IMR-90 (cell line): ENCODE data around the gene SPHK1. TPM values are rescaled to one million over a fixed set of nuclear protein-coding genes. Genes with fewer than 3 reads are reported as not detected.
A peak's percentile ranks its signal among the peaks of the same experiment; 100 is the strongest.

ENCODE experiments used
- ATAC-seq: fragments of 200-7000 bp; cut with Tn5 transposase; 2 replicates; pipeline ENCODE4 v1.9.1; 2020; ENCODE audit warnings: low read depth, mild to moderate bottlenecking, moderate library complexity
- BruUV-seq: library from RNA; stranded (reverse); fragments of 400-500 nt; replicated peaks from 2 replicates; lab custom pipeline; 2021; lab: Mats Ljungman, UMichigan
- CTCF ChIA-PET: fragments of 300-600 bp; formaldehyde crosslinking; extraction: SDS; loops from one replicate; lab custom pipeline; 2021; ENCODE audit warnings: antibody characterized with exemption; lab: Yijun Ruan, JAX
- POLR2A ChIA-PET: fragments of 300-600 bp; sonication (Branson Sonifier 250); formaldehyde crosslinking; loops from one replicate; lab custom pipeline; 2022; ENCODE audit warnings: antibody characterized with exemption; ENCODE audit not compliant: unreplicated experiment; lab: Charles Lee
- DNase-seq: peaks from one replicate; pipeline ENCODE4 v3.0.0; 2013
- H2AFZ ChIP-seq: replicated peaks from 2 replicates; pipeline ENCODE3; 2013; ENCODE audit warnings: low read length, mild to moderate bottlenecking; ENCODE audit not compliant: poor library complexity
- H2AK5ac ChIP-seq: 2 replicates; pipeline ENCODE4 v1.6.1; 2013; ENCODE audit warnings: low read depth, low read length, inconsistent platforms
- H2AK9ac ChIP-seq: replicated peaks from 2 replicates; pipeline ENCODE3; 2013; ENCODE audit warnings: mild to moderate bottlenecking, low read depth, low read length, moderate library complexity; ENCODE audit not compliant: poor library complexity
- H2BK120ac ChIP-seq: 2 replicates; pipeline ENCODE4 v1.6.1; 2013; ENCODE audit warnings: low read depth, low read length, inconsistent platforms
- H2BK15ac ChIP-seq: 3 replicates; pipeline ENCODE4 v1.6.1; 2013; ENCODE audit warnings: low read depth, low read length, inconsistent platforms
- H2BK20ac ChIP-seq: 2 replicates; pipeline ENCODE4 v1.6.1; 2013; ENCODE audit warnings: low read depth, mild to moderate bottlenecking, inconsistent platforms, low read length, moderate library complexity
- H2BK5ac ChIP-seq: 2 replicates; pipeline ENCODE4 v1.6.1; 2013; ENCODE audit warnings: mild to moderate bottlenecking, low read depth, low read length, inconsistent platforms; ENCODE audit not compliant: poor library complexity, severe bottlenecking
- H3K14ac ChIP-seq: replicated peaks from 2 replicates; pipeline ENCODE4 v1.6.1; 2013; ENCODE audit warnings: low read depth, low read length, inconsistent platforms
- H3K18ac ChIP-seq: 2 replicates; pipeline ENCODE4 v1.6.1; 2013; ENCODE audit warnings: low read depth, low read length, control low read depth
- H3K23ac ChIP-seq: 2 replicates; pipeline ENCODE4 v1.6.1; 2013; ENCODE audit warnings: low read depth, low read length, inconsistent platforms
- H3K27ac ChIP-seq: 2 replicates; pipeline ENCODE4 v1.5.1; 2013; ENCODE audit warnings: mild to moderate bottlenecking, control low read depth, low read length; ENCODE audit not compliant: insufficient read depth
- H3K27me3 ChIP-seq: 2 replicates; pipeline ENCODE4 v1.6.1; 2013; ENCODE audit warnings: low read length; ENCODE audit not compliant: control insufficient read depth, insufficient read depth
- H3K36me3 ChIP-seq: 2 replicates; pipeline ENCODE4 v1.6.1; 2013; ENCODE audit warnings: low read length, mixed read lengths; ENCODE audit not compliant: control insufficient read depth, insufficient read depth
- H3K4ac ChIP-seq: 2 replicates; pipeline ENCODE4 v1.6.1; 2013; ENCODE audit warnings: low read depth, low read length, inconsistent platforms
- H3K4me1 ChIP-seq: 2 replicates; pipeline ENCODE4 v1.6.1; 2013; ENCODE audit warnings: low read length, mixed read lengths; ENCODE audit not compliant: control insufficient read depth, insufficient read depth
- H3K4me2 ChIP-seq: 2 replicates; pipeline ENCODE4 v1.6.1; 2013; ENCODE audit warnings: low read depth, mild to moderate bottlenecking, control low read depth, low read length, moderate library complexity
- H3K4me3 ChIP-seq: 2 replicates; pipeline ENCODE4 v1.5.1; 2013; ENCODE audit warnings: low read depth, mild to moderate bottlenecking, control low read depth, low read length, moderate library complexity; ENCODE audit not compliant: insufficient read depth
- H3K56ac ChIP-seq: 2 replicates; pipeline ENCODE4 v1.6.1; 2013; ENCODE audit warnings: low read length, inconsistent platforms; ENCODE audit not compliant: insufficient read depth; ENCODE audit errors: extremely low read depth
- H3K79me1 ChIP-seq, 2 experiments: 2 replicates each; pipeline ENCODE4 v1.6.1; 2013; ENCODE audit warnings: low read length in 2 of 2, inconsistent platforms in 1 of 2, low read depth in 1 of 2
- H3K9ac ChIP-seq: 2 replicates; pipeline ENCODE4 v1.6.1; 2013; ENCODE audit warnings: low read depth, low read length, control low read depth
- H3K9me1 ChIP-seq: 2 replicates; pipeline ENCODE4 v1.6.1; 2013; ENCODE audit warnings: low read length, inconsistent platforms; ENCODE audit not compliant: insufficient read depth
- H3K9me3 ChIP-seq: 2 replicates; pipeline ENCODE4 v1.6.1; 2013; ENCODE audit warnings: low read length; ENCODE audit not compliant: control insufficient read depth, insufficient read depth
- H4K20me1 ChIP-seq: 2 replicates; pipeline ENCODE4 v1.6.1; 2013; ENCODE audit warnings: low read length, inconsistent platforms; ENCODE audit not compliant: insufficient read depth
- H4K5ac ChIP-seq: 2 replicates; pipeline ENCODE4 v1.6.1; 2013; ENCODE audit warnings: mild to moderate bottlenecking, low read depth, low read length, control low read depth
- H4K8ac ChIP-seq, 2 experiments: 2 replicates each; pipeline ENCODE4 v1.6.1; 2013; ENCODE audit warnings: low read depth in 2 of 2, low read length in 2 of 2, control low read depth in 1 of 2, inconsistent platforms in 1 of 2
- H4K91ac ChIP-seq: 2 replicates; pipeline ENCODE4 v1.6.1; 2013; ENCODE audit warnings: low read depth, low read length, inconsistent platforms; ENCODE audit not compliant: insufficient read depth
- BHLHE40 ChIP-seq: fragments of 150-350 bp; IDR thresholded peaks from 2 replicates; pipeline ENCODE4 v1.6.1; 2016; ENCODE audit warnings: mild to moderate bottlenecking, low read depth, low read length
- CHD1 ChIP-seq: IDR thresholded peaks from 2 replicates; pipeline ENCODE4 v1.6.1; 2012; ENCODE audit warnings: low read depth, low read length, improper control_type of control experiment
- CTCF ChIP-seq: conservative IDR thresholded peaks from 2 replicates; pipeline ENCODE4 v1.5.1; 2012; ENCODE audit warnings: mild to moderate bottlenecking, low read depth, low read length, improper control_type of control experiment
- ELK1 ChIP-seq: fragments of 150-350 bp; IDR thresholded peaks from 2 replicates; pipeline ENCODE4 v1.6.1; 2016; ENCODE audit warnings: low read depth, mild to moderate bottlenecking, low read length, moderate library complexity, borderline replicate concordance
- MAFK ChIP-seq: IDR thresholded peaks from 2 replicates; pipeline ENCODE4 v1.6.1; 2012; ENCODE audit warnings: low read depth, low read length, improper control_type of control experiment
- MAZ ChIP-seq: IDR thresholded peaks from 2 replicates; pipeline ENCODE4 v1.6.1; 2012; ENCODE audit warnings: low read depth, mild to moderate bottlenecking, low read length, improper control_type of control experiment, moderate library complexity, borderline replicate concordance
- MXI1 ChIP-seq: IDR thresholded peaks from 2 replicates; pipeline ENCODE4 v1.6.1; 2012; ENCODE audit warnings: low read depth, mild to moderate bottlenecking, low read length, moderate library complexity, borderline replicate concordance
- RAD21 ChIP-seq: IDR thresholded peaks from 2 replicates; pipeline ENCODE4 v1.6.1; 2012; ENCODE audit warnings: low read length, improper control_type of control experiment
- RCOR1 ChIP-seq: IDR thresholded peaks from 2 replicates; pipeline ENCODE4 v1.6.1; 2012; ENCODE audit warnings: mild to moderate bottlenecking, low read length, improper control_type of control experiment; ENCODE audit not compliant: insufficient replicate concordance
- RFX5 ChIP-seq: IDR thresholded peaks from 2 replicates; pipeline ENCODE4 v1.8.0; 2012; ENCODE audit warnings: low read depth, mild to moderate bottlenecking, low read length, moderate library complexity
- USF2 ChIP-seq: fragments of 150-350 bp; IDR thresholded peaks from 2 replicates; pipeline ENCODE4 v1.6.1; 2017; ENCODE audit warnings: mild to moderate bottlenecking, antibody characterized with exemption, low read length, low read depth
- WGBS, 2 experiments: methylation state at CpG; one replicate each; pipeline versions ENCODE4 v1.1.5 to v1.1.7; 2013; ENCODE audit warnings: missing lambda C conversion rate in 2 of 2; ENCODE audit not compliant: insufficient read length in 1 of 2; ENCODE audit errors: extremely low coverage in 2 of 2; 5-methylcytosine and 5-hydroxymethylcytosine counted together
- dilution Hi-C: fragments of 300-500 bp; cut with HindIII; formaldehyde crosslinking; loops from one replicate; pipeline ENCODE4 v1.14.3; 2018; ENCODE audit warnings: low sequenced_read_pairs; ENCODE audit not compliant: unreplicated experiment
- in situ Hi-C: fragments of 300-500 bp; cut with MboI; formaldehyde crosslinking; loops from 3 replicates; pipeline ENCODE4 v1.14.3; 2019; ENCODE audit warnings: low sequenced_read_pairs, inconsistent platforms, mixed read lengths
- intact Hi-C: fragments of 100-400 bp; cut with micrococcal nuclease; formaldehyde crosslinking; loops from 2 replicates; pipeline ENCODE4 v1.10.0; 2022
- polyA plus RNA-seq, 3 experiments: library from polyadenylated mRNA; depleted of rRNA; stranded (reverse); fragments of >200 nt; gene quantifications; 2 replicates each; pipeline ENCODE4 v1.2.3, GENCODE V29; 2012; ENCODE audit warnings: low replicate concordance in 1 of 3
- total RNA-seq: library from RNA; depleted of rRNA; stranded (reverse); fragments of >200 nt; gene quantifications from 2 replicates; pipeline ENCODE4 v1.2.3, GENCODE V29; 2012

SPHK1 gene
- total and polyA plus RNA-seq, 2 of the 4 experiments (the other 2 are of a cell fraction), result 44.4 to 82.7 TPM

- TF ChIP-seq RAD21 (peak; percentile 84), MAFK (no peak)
These were observed 23.8 kb downstream of the SPHK1 start (continued) for GRCh38 chr17:76408037-76408849.

GRCh38 chr17:76410328-76410965 lies 26.0 kb downstream of the SPHK1 start:
- no peak overlapping the region for H3K14ac ChIP-seq
- no peak overlapping the region for H3K4ac ChIP-seq
- H2AK5ac ChIP-seq, result no peak overlapping the region
- ATAC-seq (no peak), DNase-seq (no peak)
- H4K20me1 ChIP-seq, result peaks cover 69% of the 10 kb centered on the region
- H3K4me1 ChIP-seq, result peaks cover 9% of the 10 kb centered on the region
- no peak overlapping the region for H2AFZ ChIP-seq
- no peak overlapping the region for H4K5ac ChIP-seq
- no peak overlapping the region for H2BK5ac ChIP-seq
- no peak overlapping the region for H2BK20ac ChIP-seq
- no peak overlapping the region for H3K4me3 ChIP-seq
- intact Hi-C loops, result no loop called here
- H3K79me1 ChIP-seq, result peaks cover 44 to 82% of the 10 kb centered on the region in 2 experiments
- peaks cover 4% of the 10 kb centered on the region for H3K36me3 ChIP-seq
- H2BK15ac ChIP-seq, result no peak overlapping the region
- H4K91ac ChIP-seq, result no peak overlapping the region
- in situ Hi-C loops, result no loop called here
- H3K56ac ChIP-seq, result no peak overlapping the region
- no peak overlapping the region for H4K8ac ChIP-seq
- no peak overlapping the region for H2AK9ac ChIP-seq
- H3K27ac ChIP-seq, result no peak overlapping the region
- H3K4me2 ChIP-seq, result no peak overlapping the region
- no peaks in the 10 kb centered on the region for H3K9me3 ChIP-seq
- peaks cover 6% of the 10 kb centered on the region for H3K9me1 ChIP-seq
- dilution Hi-C loops, result no loop called here
- no peak overlapping the region for H2BK120ac ChIP-seq
- no peak overlapping the region for H3K9ac ChIP-seq
- no peaks in the 10 kb centered on the region for H3K27me3 ChIP-seq
- H3K23ac ChIP-seq, result no peak overlapping the region
- POLR2A ChIA-PET, result no interaction called here
- BruUV-seq, result no TSS peak
- 96% methylated on average over 12 of the region's 15 CpGs; no CpG with 5 or more reads in 1 of the 2 experiments for WGBS, 2 experiments
- CTCF ChIA-PET, result no interaction called here
- H3K18ac ChIP-seq, result no peak overlapping the region
- TF ChIP-seq BHLHE40, result no peak
- no peak for TF ChIP-seq RFX5
- no peak for TF ChIP-seq CTCF
- TF ChIP-seq MAZ, result no peak
- no peak for TF ChIP-seq USF2
- no peak for TF ChIP-seq ELK1
- no peak for TF ChIP-seq CHD1
- TF ChIP-seq RAD21, result no peak
- TF ChIP-seq MXI1, result no peak
- TF ChIP-seq RCOR1, result no peak
